Testis (tissue), 2 donors: ENCODE measurements around the gene TICAM1.

Experiments
- POLR2A ChIP-seq: fragments of 450-650 bp; IDR thresholded peaks from one replicate; pipeline ENCODE4 v1.6.1; 2017; ENCODE audit warnings: antibody characterized with exemption, mild to moderate bottlenecking, moderate library complexity
- TF ChIP-seq, protein P1 (sequence below), 3 experiments: fragments of 450-650 bp in 2 of 3; fragments of 200-600 bp in 1 of 3; sonication (generic) in 1 of 3; IDR thresholded peaks; one replicate each; pipeline ENCODE4 v1.5.1; 2016 to 2019; ENCODE audit warnings: antibody characterized with exemption in 3 of 3, mild to moderate bottlenecking in 2 of 3, moderate library complexity in 1 of 3

GRCh38 chr19:4844348-4845179, 13.1 kb upstream of the TICAM1 start:
- TF ChIP-seq, protein P1, sequence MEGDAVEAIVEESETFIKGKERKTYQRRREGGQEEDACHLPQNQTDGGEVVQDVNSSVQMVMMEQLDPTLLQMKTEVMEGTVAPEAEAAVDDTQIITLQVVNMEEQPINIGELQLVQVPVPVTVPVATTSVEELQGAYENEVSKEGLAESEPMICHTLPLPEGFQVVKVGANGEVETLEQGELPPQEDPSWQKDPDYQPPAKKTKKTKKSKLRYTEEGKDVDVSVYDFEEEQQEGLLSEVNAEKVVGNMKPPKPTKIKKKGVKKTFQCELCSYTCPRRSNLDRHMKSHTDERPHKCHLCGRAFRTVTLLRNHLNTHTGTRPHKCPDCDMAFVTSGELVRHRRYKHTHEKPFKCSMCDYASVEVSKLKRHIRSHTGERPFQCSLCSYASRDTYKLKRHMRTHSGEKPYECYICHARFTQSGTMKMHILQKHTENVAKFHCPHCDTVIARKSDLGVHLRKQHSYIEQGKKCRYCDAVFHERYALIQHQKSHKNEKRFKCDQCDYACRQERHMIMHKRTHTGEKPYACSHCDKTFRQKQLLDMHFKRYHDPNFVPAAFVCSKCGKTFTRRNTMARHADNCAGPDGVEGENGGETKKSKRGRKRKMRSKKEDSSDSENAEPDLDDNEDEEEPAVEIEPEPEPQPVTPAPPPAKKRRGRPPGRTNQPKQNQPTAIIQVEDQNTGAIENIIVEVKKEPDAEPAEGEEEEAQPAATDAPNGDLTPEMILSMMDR (IDR thresholded peaks at IDR 0.05): no peak
- TF ChIP-seq POLR2A: no peak
